HEK293 (cell line): ENCODE measurements around the gene HLA-DQB1.

Experiments used
- CTCF ChIA-PET: fragments of 350-600 bp; formaldehyde crosslinking; extraction: SDS; loops from one replicate; lab custom pipeline; 2021; ENCODE audit warnings: antibody characterized with exemption; lab: Yijun Ruan, JAX
- POLR2A ChIA-PET: fragments of 300-600 bp; formaldehyde crosslinking; extraction: SDS; loops from one replicate; lab custom pipeline; 2020; ENCODE audit warnings: antibody characterized with exemption, inconsistent platforms; lab: Yijun Ruan, JAX
- H3K27ac ChIP-seq: fragments of 200-500 bp; sonication (Bioruptor generic); 2 replicates; pipeline ENCODE4 v1.5.1; 2014; ENCODE audit warnings: low read depth, low read length, control low read depth, inconsistent platforms; ENCODE audit errors: extremely low read depth
- H3K36me3 ChIP-seq, 2 experiments: fragments of 200-500 bp in 1 of 2; sonication (Bioruptor generic) in 1 of 2; 1 replicate in 1 of 2; 2 replicates in 1 of 2; pipeline ENCODE4 v1.5.1; 2014 to 2017; ENCODE audit warnings: inconsistent platforms in 2 of 2, low read length in 2 of 2; ENCODE audit not compliant: control insufficient read depth in 2 of 2, insufficient read depth in 1 of 2
- H3K4me1 ChIP-seq: fragments of 200-500 bp; sonication (Bioruptor generic); 2 replicates; pipeline ENCODE4 v1.5.1; 2014; ENCODE audit warnings: mild to moderate bottlenecking, low read length, inconsistent platforms; ENCODE audit not compliant: control insufficient read depth, insufficient read depth
- H3K4me3 ChIP-seq: 2 replicates; pipeline ENCODE4 v1.5.1; 2011; ENCODE audit warnings: low read depth, mild to moderate bottlenecking, control low read depth, low read length, moderate library complexity
- H3K9me3 ChIP-seq: fragments of 200-500 bp; sonication (Bioruptor generic); 2 replicates; pipeline ENCODE4 v1.5.1; 2014; ENCODE audit warnings: low read depth, low read length, inconsistent platforms; ENCODE audit not compliant: control insufficient read depth, insufficient read depth
- HOXD13 ChIP-seq: sonication (generic); formaldehyde crosslinking; IDR thresholded peaks from 2 replicates; pipeline ENCODE4 v1.8.0; 2022; ENCODE audit warnings: missing genetic modification reagents, borderline replicate concordance
- KLF8 ChIP-seq: fragments of 450-650 bp; formaldehyde crosslinking; IDR thresholded peaks from 2 replicates; pipeline ENCODE4 v1.5.1; 2016; ENCODE audit warnings: missing biosample characterization, missing genetic modification characterization
- MZF1 ChIP-seq: fragments of 450-650 bp; formaldehyde crosslinking; IDR thresholded peaks from 2 replicates; pipeline ENCODE4 v1.5.1; 2017; ENCODE audit warnings: missing biosample characterization, missing genetic modification characterization, borderline replicate concordance
- ZNF10 ChIP-seq: fragments of 450-650 bp; formaldehyde crosslinking; IDR thresholded peaks from 2 replicates; pipeline ENCODE4 v1.5.1; 2017; ENCODE audit warnings: missing biosample characterization, missing genetic modification characterization
- ZNF114 ChIP-seq: fragments of 450-650 bp; formaldehyde crosslinking; IDR thresholded peaks from 2 replicates; pipeline ENCODE4 v1.5.0; 2017; ENCODE audit warnings: missing biosample characterization, missing genetic modification characterization
- ZNF202 ChIP-seq: fragments of 450-650 bp; formaldehyde crosslinking; IDR thresholded peaks from 2 replicates; pipeline ENCODE4 v1.5.1; 2016; ENCODE audit warnings: missing biosample characterization, missing genetic modification characterization, borderline replicate concordance
- ZNF24 ChIP-seq: fragments of 450-650 bp; formaldehyde crosslinking; IDR thresholded peaks from 2 replicates; pipeline ENCODE4 v1.5.1; 2016; ENCODE audit warnings: missing biosample characterization, missing genetic modification characterization
- ZNF248 ChIP-seq: fragments of 450-650 bp; formaldehyde crosslinking; IDR thresholded peaks from 2 replicates; pipeline ENCODE4 v1.5.1; 2017; ENCODE audit warnings: missing biosample characterization, missing genetic modification characterization
- ZNF324 ChIP-seq: fragments of 450-650 bp; formaldehyde crosslinking; IDR thresholded peaks from 2 replicates; pipeline ENCODE4 v1.5.1; 2016; ENCODE audit warnings: missing biosample characterization, missing genetic modification characterization
- ZNF354C ChIP-seq: fragments of 450-650 bp; formaldehyde crosslinking; IDR thresholded peaks from 2 replicates; pipeline ENCODE4 v1.5.1; 2016; ENCODE audit warnings: missing biosample characterization, missing genetic modification characterization, low read depth, borderline replicate concordance
- ZNF426 ChIP-seq: fragments of 450-650 bp; formaldehyde crosslinking; IDR thresholded peaks from 2 replicates; pipeline ENCODE4 v1.5.1; 2017; ENCODE audit warnings: missing biosample characterization, missing genetic modification characterization, mild to moderate bottlenecking, inconsistent platforms, moderate library complexity
- ZNF510 ChIP-seq: fragments of 450-650 bp; formaldehyde crosslinking; IDR thresholded peaks from 2 replicates; pipeline ENCODE4 v1.5.1; 2018; ENCODE audit warnings: mild to moderate bottlenecking, missing genetic modification characterization, missing biosample characterization; ENCODE audit not compliant: insufficient replicate concordance
- ZNF529 ChIP-seq: fragments of 450-650 bp; formaldehyde crosslinking; IDR thresholded peaks from 2 replicates; pipeline ENCODE4 v1.5.1; 2017; ENCODE audit warnings: missing genetic modification characterization, missing biosample characterization; ENCODE audit not compliant: insufficient replicate concordance
- ZNF561 ChIP-seq: fragments of 450-650 bp; IDR thresholded peaks from 2 replicates; pipeline ENCODE4 v1.5.1; 2018; ENCODE audit warnings: missing biosample characterization, missing genetic modification characterization, borderline replicate concordance
- ZNF629 ChIP-seq: fragments of 450-650 bp; formaldehyde crosslinking; IDR thresholded peaks from 2 replicates; pipeline ENCODE4 v1.5.1; 2017; ENCODE audit warnings: missing biosample characterization, missing genetic modification characterization
- ZNF658 ChIP-seq: fragments of 450-650 bp; formaldehyde crosslinking; IDR thresholded peaks from 2 replicates; pipeline ENCODE4; 2016; ENCODE audit warnings: missing biosample characterization, missing genetic modification characterization
- ZNF830 ChIP-seq: fragments of 450-650 bp; IDR thresholded peaks from 2 replicates; pipeline ENCODE4 v1.5.0; 2018; ENCODE audit warnings: missing biosample characterization, missing genetic modification characterization, low read depth, mild to moderate bottlenecking, moderate library complexity
- TF ChIP-seq, protein P1 (sequence below): fragments of 450-650 bp; formaldehyde crosslinking; IDR thresholded peaks from 2 replicates; pipeline ENCODE4 v1.5.1; 2016; ENCODE audit warnings: missing biosample characterization, missing genetic modification characterization
- TF ChIP-seq, protein P2 (sequence below): fragments of 450-650 bp; formaldehyde crosslinking; IDR thresholded peaks from 2 replicates; pipeline ENCODE4 v1.5.1; 2016; ENCODE audit warnings: missing biosample characterization, missing genetic modification characterization
- TF ChIP-seq, protein P3 (sequence below): fragments of 450-650 bp; formaldehyde crosslinking; IDR thresholded peaks from 2 replicates; pipeline ENCODE4 v1.5.1; 2016; ENCODE audit warnings: missing biosample characterization, missing genetic modification characterization
- TF ChIP-seq, protein P4 (sequence below): fragments of 450-650 bp; formaldehyde crosslinking; conservative IDR thresholded peaks from 2 replicates; pipeline ENCODE4 v1.5.1; 2016; ENCODE audit warnings: low read depth, missing biosample characterization, missing genetic modification characterization
- TF ChIP-seq, protein P5 (sequence below): fragments of 450-650 bp; formaldehyde crosslinking; IDR thresholded peaks from 2 replicates; pipeline ENCODE4 v1.5.1; 2016; ENCODE audit warnings: missing biosample characterization, missing genetic modification characterization, low read depth

HLA-DQB1 gene

DNA sequence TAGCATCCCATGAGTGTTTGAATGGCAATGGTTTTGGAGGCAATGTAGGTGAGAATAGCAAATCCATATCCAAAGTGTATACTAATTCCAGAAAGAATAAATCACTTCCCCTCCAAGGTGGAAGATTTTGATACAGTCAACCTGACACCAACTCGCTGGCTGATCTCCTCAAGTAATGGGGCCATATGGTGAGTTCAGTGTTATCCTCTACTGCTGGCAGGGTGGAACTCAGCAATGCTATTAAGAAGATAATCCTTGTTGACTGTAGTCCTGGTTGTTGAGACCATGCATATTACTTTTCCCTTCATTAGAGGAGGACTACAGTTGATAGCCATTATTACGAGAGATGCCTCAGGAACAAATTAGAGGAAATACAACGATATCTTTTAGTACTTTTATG is 17.8 kb upstream of the HLA-DQB1 start:
- H3K9me3 ChIP-seq: no peaks in the 10 kb centered on the region
- no peaks in the 10 kb centered on the region for H3K36me3 ChIP-seq
- POLR2A ChIA-PET: no interaction called here
- no peaks in the 10 kb centered on the region for H3K4me1 ChIP-seq
- H3K4me3 ChIP-seq: no peak overlapping the region
- no peak overlapping the region for H3K27ac ChIP-seq
- TF ChIP-seq ZNF10 (tag by site-specific recombination) (no peak), ZNF324 (tag by site-specific recombination) (no peak), ZNF561 (no peak), MZF1 (no peak), ZNF426 (tag by site-specific recombination) (no peak), ZNF114 (tag by site-specific recombination) (no peak), ZNF658 (tag by site-specific recombination) (no peak), KLF8 (tag by site-specific recombination) (no peak), ZNF830 (tag by site-specific recombination) (no peak), ZNF24 (no peak)
- TF ChIP-seq, protein P1, sequence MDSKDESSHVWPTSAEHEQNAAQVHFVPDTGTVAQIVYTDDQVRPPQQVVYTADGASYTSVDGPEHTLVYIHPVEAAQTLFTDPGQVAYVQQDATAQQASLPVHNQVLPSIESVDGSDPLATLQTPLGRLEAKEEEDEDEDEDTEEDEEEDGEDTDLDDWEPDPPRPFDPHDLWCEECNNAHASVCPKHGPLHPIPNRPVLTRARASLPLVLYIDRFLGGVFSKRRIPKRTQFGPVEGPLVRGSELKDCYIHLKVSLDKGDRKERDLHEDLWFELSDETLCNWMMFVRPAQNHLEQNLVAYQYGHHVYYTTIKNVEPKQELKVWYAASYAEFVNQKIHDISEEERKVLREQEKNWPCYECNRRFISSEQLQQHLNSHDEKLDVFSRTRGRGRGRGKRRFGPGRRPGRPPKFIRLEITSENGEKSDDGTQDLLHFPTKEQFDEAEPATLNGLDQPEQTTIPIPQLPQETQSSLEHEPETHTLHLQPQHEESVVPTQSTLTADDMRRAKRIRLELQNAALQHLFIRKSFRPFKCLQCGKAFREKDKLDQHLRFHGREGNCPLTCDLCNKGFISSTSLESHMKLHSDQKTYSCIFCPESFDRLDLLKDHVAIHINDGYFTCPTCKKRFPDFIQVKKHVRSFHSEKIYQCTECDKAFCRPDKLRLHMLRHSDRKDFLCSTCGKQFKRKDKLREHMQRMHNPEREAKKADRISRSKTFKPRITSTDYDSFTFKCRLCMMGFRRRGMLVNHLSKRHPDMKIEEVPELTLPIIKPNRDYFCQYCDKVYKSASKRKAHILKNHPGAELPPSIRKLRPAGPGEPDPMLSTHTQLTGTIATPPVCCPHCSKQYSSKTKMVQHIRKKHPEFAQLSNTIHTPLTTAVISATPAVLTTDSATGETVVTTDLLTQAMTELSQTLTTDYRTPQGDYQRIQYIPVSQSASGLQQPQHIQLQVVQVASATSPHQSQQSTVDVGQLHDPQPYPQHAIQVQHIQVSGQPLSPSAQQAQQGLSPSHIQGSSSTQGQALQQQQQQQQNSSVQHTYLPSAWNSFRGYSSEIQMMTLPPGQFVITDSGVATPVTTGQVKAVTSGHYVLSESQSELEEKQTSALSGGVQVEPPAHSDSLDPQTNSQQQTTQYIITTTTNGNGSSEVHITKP (tag by site-specific recombination): no peak
- TF ChIP-seq, protein P2, sequence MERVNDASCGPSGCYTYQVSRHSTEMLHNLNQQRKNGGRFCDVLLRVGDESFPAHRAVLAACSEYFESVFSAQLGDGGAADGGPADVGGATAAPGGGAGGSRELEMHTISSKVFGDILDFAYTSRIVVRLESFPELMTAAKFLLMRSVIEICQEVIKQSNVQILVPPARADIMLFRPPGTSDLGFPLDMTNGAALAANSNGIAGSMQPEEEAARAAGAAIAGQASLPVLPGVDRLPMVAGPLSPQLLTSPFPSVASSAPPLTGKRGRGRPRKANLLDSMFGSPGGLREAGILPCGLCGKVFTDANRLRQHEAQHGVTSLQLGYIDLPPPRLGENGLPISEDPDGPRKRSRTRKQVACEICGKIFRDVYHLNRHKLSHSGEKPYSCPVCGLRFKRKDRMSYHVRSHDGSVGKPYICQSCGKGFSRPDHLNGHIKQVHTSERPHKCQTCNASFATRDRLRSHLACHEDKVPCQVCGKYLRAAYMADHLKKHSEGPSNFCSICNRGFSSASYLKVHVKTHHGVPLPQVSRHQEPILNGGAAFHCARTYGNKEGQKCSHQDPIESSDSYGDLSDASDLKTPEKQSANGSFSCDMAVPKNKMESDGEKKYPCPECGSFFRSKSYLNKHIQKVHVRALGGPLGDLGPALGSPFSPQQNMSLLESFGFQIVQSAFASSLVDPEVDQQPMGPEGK (tag by site-specific recombination): no peak
- CTCF ChIA-PET: no interaction called here

DNA sequence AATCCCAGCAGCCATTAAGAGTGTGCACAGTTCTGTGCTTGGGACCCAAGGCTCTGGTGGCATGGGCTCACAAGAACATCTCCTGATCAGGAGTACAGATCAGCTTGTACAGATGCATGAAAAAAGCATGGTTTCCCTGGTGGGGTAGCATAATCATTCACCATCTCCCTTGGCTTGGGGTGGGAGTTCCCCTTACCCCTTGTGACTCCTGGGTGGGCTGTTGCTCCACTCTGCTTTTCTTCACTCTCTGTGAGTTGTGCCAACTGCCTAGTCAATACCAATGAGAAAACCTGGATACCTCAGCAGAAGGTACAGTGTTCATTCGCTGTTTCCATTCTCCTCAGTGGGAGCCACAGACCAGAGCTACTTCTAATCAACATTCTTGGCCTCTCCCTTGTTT is 13.6 kb upstream of the HLA-DQB1 start:
- Histone ChIP-seq H3K9me3 (no peaks in the 10 kb centered on the region; the same call in 1 of the 2 replicates), H3K27ac (no peak overlapping the region), H3K4me1 (no peaks in the 10 kb centered on the region), H3K4me3 (no peak overlapping the region), H3K36me3 (no peaks in the 10 kb centered on the region)
- POLR2A ChIA-PET: no interaction called here
- no peak for TF ChIP-seq ZNF510 (tag by site-specific recombination)
- no peak for TF ChIP-seq ZNF529
- TF ChIP-seq ZNF629 (tag by site-specific recombination): no peak
- TF ChIP-seq, protein P3, sequence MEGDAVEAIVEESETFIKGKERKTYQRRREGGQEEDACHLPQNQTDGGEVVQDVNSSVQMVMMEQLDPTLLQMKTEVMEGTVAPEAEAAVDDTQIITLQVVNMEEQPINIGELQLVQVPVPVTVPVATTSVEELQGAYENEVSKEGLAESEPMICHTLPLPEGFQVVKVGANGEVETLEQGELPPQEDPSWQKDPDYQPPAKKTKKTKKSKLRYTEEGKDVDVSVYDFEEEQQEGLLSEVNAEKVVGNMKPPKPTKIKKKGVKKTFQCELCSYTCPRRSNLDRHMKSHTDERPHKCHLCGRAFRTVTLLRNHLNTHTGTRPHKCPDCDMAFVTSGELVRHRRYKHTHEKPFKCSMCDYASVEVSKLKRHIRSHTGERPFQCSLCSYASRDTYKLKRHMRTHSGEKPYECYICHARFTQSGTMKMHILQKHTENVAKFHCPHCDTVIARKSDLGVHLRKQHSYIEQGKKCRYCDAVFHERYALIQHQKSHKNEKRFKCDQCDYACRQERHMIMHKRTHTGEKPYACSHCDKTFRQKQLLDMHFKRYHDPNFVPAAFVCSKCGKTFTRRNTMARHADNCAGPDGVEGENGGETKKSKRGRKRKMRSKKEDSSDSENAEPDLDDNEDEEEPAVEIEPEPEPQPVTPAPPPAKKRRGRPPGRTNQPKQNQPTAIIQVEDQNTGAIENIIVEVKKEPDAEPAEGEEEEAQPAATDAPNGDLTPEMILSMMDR: no peak
- TF ChIP-seq HOXD13 (CRISPR knock-in tag): no peak
- TF ChIP-seq ZNF248 (tag by site-specific recombination): no peak
- no peak for TF ChIP-seq ZNF202
- TF ChIP-seq, protein P4, sequence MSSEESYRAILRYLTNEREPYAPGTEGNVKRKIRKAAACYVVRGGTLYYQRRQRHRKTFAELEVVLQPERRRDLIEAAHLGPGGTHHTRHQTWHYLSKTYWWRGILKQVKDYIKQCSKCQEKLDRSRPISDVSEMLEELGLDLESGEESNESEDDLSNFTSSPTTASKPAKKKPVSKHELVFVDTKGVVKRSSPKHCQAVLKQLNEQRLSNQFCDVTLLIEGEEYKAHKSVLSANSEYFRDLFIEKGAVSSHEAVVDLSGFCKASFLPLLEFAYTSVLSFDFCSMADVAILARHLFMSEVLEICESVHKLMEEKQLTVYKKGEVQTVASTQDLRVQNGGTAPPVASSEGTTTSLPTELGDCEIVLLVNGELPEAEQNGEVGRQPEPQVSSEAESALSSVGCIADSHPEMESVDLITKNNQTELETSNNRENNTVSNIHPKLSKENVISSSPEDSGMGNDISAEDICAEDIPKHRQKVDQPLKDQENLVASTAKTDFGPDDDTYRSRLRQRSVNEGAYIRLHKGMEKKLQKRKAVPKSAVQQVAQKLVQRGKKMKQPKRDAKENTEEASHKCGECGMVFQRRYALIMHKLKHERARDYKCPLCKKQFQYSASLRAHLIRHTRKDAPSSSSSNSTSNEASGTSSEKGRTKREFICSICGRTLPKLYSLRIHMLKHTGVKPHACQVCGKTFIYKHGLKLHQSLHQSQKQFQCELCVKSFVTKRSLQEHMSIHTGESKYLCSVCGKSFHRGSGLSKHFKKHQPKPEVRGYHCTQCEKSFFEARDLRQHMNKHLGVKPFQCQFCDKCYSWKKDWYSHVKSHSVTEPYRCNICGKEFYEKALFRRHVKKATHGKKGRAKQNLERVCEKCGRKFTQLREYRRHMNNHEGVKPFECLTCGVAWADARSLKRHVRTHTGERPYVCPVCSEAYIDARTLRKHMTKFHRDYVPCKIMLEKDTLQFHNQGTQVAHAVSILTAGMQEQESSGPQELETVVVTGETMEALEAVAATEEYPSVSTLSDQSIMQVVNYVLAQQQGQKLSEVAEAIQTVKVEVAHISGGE (tag by site-specific recombination): no peak
- TF ChIP-seq, protein P5, sequence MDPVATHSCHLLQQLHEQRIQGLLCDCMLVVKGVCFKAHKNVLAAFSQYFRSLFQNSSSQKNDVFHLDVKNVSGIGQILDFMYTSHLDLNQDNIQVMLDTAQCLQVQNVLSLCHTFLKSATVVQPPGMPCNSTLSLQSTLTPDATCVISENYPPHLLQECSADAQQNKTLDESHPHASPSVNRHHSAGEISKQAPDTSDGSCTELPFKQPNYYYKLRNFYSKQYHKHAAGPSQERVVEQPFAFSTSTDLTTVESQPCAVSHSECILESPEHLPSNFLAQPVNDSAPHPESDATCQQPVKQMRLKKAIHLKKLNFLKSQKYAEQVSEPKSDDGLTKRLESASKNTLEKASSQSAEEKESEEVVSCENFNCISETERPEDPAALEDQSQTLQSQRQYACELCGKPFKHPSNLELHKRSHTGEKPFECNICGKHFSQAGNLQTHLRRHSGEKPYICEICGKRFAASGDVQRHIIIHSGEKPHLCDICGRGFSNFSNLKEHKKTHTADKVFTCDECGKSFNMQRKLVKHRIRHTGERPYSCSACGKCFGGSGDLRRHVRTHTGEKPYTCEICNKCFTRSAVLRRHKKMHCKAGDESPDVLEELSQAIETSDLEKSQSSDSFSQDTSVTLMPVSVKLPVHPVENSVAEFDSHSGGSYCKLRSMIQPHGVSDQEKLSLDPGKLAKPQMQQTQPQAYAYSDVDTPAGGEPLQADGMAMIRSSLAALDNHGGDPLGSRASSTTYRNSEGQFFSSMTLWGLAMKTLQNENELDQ: no peak
- TF ChIP-seq ZNF354C (tag by site-specific recombination): no peak
- CTCF ChIA-PET: interaction anchor here (0.9 to 1.4 kb wide), 2 partner anchors 10 to 107 kb away, joined by 3 to 5 read pairs; no protein-coding TSS in a partner anchor
